ENCODE data around the gene WASL.
"Not testable (repeated sequence)": the region's sequence is repeated elsewhere in the genome, so short reads cannot be mapped to it uniquely, and the experiment has no call there.

Gene WASL

DNA sequence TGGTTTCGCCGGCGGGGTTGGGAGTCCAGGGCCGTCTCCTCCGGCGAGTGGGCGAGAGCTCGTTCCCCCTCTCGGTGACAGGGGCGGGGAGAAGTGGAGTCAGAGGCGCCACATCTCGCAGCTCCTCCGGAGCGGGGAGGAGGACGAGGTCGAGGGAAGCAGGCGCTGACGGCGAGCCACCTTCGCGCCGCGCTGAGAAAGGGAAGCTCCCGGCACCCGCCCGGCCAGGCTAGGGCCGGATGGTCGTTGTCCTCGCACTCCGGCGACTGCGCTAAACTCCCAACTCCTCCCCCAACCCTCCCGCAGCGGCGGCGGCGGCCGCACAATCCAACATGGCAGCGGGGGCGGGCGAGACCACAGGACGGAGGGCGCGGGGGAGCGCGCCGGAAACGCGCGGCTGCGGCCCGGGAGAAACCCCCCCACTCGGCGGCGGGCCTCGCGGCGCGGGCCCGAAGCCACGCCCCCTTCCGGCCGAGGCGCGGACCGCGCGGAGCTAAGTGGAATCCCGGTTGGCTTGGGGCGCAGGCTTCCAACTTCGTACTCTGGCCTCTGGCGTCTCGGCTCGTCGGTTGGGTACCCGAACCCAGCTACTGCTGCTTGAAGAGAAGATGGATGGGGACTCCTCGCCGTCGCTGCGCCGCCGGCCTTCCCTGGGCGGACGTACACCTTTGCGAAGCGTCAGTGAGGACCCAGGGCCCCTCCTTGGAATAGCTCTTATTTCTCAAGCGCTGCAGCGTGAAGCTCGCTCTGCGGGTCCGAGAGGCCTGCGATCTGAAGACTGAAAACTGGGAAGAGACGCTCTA, at the start of gene WASL:
TSS of gene WASL (minus strand) at position 270 of the 803 bp plus-strand sequence. CDS start at position 1, 269 bp downstream.
- DNase-seq: peak; percentile 92

DNA sequence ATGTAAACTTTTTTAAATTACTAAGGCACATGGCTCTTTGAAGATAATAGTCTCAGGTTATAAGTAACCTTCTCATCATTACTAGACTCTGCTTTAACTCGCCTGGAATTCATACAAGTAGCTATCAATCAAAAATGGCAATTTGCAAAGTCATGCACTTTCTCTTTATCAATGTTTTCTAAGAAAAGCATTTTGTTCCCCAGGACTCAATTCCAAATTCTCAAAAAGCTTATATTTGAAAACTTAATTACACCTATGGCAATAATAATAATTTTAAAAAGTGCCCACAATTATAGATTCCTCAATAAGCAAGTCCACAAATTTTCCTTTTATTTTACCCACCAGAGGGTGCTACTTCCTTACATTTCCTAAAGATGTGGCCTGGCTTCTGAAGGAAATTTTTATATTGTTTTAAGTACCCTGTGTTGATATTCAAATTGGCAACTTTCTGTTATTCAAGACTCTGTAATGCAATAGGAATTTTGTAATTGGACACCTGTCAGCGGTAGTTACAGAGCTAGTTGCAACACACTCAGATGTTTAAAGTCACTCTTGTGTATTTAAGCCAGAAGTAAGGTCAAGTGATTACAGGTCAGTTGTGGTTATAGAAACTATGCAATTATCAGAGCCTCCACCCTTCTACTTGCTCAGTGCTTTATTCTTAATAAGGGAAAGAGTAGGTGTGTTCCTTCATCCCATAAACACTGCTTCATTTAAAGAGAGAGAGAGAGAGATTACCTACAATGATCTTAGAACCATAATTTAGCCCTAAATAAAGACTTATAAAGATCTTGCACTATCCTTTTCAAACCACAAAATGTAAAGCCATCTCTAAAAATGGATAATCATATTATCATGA, 49.1 kb upstream of the WASL start:
- DNase-seq: peak; percentile 4

DNA sequence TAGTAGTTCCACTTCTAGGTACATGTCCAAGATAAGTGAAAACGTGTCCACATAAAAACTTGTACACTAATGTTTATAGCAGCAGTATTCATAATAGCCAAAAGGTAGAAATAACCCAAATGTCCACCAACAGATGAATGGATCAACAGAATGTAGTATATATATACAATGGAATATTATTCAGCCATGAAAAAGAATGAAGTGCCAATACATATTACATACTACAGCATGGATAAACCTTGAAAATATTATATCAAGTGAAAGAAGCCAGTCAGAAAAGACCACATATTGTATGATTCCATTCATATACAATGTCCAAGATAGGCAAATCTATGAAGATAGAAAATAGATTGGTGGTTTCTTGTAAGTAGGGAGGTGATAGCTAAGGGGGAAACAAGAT, 47.8 kb upstream of the WASL start:
- no peak for DNase-seq

DNA sequence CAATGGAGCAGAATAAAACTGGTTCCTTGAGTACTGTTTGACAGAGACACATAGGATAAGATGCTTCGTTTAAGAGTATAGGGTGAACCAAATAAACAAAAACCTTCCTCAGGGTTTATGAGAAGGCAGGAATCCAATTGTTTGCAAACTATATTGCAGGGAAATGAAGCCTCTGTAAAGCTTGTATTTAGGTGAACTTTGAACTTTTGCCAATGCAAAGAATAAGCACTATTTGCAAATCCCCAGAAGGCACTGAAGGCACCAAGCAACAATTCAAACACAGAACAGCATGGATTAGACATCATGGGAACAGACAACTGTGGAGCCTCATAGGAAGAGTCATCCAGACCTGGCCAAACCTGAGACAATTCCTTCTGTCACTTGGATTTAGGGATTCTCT, 47.1 kb upstream of the WASL start:
- DNase-seq: no peak

DNA sequence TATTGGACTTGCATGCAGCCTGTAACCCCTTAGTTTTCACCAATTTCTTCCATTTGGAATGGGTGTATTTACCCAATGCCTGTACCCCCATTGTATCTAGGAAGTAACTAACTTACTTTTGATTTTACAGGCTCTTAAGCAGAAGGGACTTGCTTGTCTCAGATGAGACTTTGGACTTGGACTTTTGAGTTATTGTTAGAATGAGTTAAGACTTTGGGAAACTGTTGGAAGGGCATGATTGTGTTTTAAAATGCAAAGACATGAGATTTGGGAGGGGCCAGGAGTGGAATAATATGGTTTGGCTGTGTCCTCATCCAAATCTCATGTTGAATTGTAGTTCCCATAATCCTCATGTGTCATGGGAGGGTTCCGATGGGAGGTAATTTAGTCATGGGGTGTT, 46.3 kb upstream of the WASL start:
- DNase-seq: not testable (repeated sequence)

DNA sequence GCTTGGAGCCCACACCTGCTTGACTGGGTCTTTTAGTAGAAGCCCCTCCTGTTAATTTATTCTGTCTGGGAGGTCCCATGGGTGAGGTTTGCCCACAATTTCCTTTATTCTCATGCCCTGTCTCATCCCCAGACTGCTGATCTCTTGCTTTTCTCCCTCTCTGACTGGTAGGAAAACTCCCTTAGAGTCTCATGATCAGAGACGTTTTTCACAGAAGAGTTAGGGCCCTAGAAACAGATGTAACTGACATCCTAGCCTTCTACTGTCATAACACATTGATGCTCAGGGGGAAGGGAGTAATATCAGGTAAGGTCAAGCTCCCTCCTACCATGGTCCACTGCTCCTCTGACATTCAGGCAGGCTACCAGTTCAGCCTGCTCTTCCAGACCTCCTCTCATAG, 43.7 kb upstream of the WASL start:
- no peak for DNase-seq

DNA sequence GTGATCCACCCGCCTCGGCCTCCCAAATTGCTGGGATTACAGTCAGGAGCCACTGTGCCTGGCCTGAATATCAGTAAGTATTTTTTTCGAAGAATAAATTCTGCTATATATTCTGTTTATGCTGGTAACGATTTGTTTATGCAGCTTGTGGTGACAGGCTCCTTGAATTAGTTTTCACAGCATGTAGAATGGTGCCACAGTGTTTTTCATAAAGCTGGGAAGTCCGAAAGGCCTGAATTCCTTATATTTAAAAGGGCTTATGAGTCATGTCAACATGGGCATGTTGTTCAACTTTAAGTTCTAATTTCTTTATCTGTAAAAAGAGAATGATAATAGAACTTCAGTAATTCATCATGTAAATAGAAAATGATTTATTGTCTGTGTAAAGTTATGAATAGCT, 42.2 kb upstream of the WASL start:
- DNase-seq: no peak

DNA sequence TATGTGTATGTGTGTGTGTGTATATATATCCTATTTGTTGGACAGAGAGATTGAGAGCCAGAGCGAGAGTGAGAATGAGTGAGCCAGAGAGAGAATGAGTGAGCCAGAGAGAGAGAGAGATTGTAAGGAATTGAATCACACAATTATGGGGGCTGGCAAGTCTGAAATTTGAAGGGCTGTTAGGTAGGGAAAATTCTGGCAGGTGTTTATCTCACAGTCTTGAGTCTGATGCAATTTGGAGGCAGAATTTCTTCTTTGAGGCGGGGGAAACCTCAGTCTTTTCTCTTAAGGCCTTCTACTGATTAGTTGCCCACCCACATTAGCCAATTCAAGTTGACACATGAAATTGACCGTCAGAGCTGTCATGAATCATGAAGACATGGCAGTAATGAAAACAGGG, 41.0 kb upstream of the WASL start:
- no peak for DNase-seq

DNA sequence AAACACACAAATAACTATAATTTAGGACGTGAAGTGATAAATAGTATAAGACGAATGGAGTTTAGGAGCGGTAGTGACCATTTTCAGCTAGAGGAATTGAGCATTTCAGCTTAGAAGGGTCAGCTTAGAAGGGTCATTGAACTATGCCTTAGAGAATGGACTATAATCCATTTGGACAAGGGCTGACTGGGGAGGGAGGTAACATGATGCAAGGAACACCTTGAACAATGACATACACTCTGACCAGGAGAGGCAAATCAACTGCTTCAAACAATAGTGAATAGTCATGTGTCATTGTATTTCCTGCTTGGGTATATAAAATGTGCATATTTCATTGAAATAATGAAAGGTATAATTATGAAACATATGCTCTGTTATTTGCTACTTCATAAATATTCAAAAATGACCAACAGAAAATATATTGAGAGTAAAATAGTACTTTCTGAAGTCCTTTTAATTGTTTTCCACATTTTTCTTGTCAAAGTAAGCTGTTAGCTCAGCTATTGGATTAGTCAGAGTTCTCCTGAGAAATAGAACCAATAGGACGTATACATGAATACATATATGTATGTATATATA, 40.5 kb upstream of the WASL start:
- no peak for DNase-seq

DNA sequence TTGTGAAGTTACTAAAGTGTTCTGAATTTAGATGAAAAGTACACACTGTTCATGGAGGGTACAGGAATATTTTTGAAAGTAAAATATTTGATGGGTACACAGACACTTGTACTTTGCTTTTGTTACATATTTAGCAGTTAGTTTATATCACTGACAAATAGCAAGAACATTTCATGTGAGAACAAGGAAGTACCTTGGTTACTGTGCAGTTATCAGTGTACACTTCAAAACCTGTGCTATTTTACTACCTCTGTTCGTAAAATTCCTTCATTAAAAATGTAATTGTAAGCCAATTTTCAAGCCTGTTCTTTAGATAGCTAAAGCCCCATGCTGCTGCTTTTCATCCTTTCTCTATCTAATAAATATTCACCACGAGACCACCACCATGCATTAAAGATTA, 39.8 kb upstream of the WASL start:
- no peak for DNase-seq

DNA sequence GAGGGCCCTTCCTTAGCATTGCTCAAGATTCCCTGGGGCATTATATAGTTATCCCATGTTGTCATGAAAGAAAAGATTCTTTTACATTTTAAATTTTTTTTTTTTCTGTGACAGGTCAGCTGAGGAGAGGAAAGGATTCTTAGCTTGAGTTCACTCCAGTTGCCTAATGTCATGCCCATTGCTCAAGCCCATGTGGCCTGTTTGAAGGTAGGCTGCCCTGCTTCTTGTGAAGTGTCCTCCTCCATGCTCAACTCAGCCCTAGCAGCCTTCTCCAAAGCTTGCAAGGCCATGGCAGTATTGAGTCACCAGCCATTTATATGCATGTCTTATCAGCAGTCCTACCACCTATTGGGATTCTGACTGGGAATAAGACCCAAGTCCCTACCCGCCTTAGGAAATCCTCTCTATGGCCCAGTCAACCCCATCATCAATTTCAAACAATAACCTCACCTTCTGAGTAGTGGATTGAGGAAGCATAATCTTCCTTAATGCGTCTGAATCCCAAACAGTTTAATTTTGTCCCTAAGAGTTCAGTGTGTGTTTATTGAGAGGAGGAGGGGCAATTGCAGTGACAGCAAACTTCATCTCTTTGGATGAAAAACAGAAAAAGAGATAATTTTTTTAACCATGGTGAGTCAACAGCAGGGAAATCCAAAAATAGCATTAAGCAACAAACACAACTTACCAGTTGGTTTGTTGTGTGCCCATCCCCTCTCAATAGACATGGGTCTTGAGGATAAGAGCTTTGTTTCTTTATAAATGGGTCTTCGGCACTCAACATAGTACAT, 38.6 kb upstream of the WASL start:
- no peak for DNase-seq

DNA sequence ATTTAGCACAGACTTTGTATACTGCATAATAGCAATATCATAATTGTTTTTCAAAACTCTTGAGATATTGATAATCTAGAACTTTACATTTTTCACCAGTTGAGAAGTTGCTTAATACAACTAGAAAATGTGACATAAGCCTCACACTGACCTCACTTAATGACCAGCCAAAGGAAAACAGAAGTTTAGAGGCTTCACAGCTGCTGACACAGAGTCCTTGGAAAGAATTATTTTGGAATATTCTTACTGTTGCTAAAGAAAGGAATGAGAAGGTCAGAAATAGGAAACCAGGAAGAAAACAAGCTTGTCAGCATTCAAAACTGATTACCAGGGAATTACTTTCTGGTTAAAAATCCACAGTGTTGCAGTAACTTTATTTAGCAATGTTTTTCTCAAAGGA, 35.5 kb upstream of the WASL start:
- no peak for DNase-seq

DNA sequence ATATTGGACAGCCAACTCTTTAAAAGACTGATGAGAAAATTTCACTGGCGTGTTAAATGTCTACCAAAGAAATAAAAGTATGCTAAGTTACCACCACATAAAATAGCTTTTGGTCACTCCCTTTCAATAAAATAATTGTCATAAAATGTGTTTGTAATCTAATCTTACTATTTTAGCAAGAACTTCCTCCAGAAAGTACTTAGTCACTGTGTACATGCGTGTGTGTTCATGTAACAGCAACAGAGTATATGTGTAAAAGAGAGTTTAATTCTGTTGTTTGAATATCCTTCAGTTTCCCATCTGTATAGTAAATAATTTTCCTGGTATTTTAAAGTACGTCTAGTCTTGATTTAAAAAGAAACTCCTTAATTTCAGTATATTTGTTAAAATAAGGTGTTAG, 35.0 kb upstream of the WASL start:
- no peak for DNase-seq

DNA sequence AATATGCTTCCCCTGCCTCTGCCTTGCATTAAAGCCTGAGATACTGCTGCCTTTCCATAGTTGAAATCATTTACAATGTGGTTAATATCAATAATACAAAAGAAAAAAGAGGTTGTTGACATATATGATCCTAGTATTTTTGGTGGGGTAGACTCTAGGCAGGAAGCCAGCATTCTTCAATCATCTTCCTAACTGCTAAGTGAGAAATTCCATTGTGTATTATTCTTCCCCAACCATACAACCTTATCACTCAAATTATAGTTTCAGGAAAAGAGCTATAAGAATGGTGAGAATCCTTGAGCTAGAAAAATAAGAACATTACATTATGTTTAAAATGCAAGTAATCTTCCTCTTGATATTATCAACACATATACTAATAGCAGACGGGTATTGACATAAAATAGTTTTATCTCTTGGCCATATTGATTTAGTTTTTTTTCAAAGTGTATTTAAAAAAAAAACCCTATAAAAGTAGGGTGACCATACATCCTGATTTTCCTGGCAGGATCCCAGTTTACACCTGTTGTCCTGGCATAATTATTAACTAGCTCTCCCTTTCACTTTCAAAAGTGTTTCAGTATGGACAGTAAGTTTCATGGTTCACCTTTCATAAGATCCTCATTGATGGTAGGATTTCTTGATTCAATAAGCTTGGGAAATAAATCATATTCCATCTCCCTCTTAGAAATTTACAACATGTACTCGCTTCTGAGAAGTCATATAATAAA, 33.4 kb upstream of the WASL start:
- DNase-seq: no peak

DNA sequence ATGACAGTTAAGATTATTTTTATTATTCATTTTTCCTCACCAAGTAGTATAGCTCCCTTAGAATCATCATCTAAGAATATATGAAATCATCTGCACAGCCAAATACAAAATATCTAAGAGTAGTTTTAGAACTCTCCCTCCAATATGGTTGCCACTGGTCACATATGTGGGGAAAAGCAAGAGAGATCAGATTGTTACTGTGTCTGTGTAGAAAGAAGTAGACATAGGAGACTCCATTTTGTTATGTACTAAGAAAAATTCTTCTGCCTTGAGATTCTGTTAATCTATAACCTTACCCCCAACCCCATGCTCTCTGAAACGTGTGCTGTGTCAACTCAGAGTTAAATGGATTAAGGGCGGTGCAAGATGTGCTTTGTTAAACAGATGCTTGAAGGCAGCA, 31.7 kb upstream of the WASL start:
- not testable (repeated sequence) for DNase-seq

DNA sequence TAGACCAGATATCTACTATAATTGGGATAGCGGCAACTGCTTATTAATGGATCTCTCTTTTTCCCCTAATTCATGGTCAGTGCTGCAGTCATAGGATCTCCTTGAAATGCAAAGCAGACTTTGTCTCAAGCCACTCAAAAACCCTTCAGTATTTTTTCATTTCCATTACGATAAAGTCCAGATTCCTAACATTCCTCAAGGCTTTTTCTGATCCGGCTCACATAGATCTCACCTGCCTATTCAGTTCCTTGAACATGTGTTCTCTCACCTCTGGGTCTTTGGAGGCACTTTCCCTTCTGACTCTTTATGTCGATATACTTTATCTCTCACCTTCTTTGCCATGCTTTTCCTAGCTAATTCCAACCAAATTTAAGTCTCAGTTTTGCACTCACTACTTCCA, 25.7 kb upstream of the WASL start:
- no peak for DNase-seq

DNA sequence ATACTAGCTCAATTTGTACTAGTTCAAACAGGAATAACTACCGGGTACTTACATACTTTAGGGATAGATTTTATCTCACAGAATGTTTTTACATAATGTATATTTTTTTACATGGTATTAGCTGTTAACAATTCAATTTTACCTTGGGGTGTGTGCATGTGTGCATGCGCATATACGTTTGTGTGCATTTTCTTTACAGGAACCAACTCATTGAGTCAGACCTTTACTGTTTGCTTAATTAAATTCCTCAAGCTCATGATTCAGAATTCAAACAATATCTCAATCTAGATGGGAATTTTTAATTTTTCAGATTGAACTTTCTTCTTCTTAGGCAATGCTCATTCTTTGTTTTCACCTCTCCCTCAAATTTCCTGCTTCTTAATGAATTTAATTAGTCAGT, 24.7 kb upstream of the WASL start:
- no peak for DNase-seq

DNA sequence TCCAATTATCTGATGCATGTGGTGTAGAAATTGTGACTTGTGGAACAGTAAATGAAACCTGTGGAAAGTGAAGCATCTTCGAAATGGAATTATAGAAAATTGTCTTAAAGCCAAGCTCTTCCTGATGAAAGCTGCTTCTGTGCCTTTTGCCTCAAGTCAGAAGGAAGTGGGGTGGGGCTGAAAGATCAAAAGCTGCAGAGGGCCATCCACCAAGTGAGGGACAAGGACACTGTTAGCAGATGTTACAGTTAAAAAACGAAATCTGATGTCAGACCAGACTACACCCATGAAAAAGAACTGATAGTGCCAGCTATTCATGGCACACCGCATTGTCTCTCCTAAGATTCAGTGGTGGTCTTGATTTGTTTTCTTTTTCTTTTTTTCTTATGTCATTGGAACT, 23.8 kb upstream of the WASL start:
- DNase-seq: no peak

DNA sequence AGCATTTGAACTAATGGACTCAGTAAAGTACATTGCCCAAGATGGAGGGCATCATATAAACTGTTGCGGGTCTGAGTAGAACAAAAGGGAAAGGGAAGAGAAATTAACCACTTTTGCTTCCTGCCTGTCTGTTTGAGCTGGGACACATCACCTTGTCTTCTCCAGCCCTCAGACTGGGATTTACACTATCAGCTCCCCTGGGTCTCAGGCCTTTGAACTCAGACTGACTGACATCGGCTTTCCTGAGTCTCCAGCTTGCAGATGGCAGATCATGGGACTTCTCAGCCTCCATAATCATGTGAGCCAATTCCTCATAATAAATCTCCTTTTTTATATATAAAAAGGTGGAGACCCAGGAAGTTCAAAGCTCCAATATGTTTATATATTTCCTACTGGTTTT, 23.0 kb upstream of the WASL start:
- no peak for DNase-seq

DNA sequence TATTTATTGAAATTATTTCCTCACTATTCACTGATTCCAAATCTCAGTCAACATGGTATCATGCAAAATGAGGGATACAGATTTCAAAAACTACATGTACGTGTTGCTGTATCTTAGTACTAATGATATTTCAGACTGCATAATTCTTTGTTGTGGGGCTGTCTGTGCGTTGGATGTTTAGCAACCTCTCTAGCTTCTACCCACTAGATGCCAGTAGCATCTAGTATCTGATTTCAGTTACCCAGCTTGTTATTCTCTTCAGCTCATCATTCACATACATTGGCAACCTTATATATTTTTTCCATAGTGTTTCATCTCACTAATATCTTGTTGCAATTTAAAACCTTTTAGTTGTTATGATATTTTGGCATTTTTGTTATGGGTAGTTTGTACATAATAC, 22.5 kb upstream of the WASL start:
- DNase-seq: no peak

DNA sequence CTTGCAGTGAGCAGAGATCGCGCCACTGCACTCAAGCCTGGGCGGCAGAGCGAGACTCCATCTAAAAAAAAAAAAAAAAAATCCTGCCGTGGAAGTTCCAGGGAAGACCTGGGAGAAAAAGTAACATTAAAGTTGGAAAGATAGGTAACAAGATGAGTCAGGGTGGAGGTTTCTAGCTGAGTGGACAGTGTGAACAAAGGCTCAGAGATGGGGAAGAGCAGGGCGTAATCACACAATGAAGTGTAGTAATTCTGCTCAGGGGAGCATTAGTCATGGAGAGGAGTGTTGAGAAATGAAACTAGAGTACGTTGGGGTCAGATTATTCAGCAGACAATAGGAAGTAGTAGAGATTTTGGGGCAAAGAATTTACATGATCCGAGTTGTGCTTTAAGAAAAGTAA, 21.6 kb upstream of the WASL start:
- DNase-seq: peak; percentile 11

DNA sequence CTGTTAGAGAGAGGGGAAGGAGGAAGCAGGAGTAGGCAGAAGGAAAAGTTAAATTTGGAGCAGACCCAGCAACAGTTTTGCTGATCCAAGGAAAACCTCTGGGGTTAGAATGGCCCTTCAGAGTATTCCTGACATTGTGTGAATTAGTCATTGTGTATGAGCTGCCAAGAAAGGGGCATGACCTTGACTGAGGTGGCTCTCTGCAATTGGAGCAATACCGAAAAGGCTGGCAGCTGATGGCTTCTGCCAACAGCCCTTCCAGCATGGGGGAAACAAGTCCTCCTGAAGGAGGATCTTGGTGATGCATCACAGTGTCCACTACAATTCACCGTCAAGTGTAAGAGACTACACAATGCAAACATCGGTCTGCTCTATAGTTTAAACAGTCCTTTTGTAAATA, 20.6 kb upstream of the WASL start:
- no peak for DNase-seq
